ENCODE results near the gene XPR1.

The XPR1 gene

DNA sequence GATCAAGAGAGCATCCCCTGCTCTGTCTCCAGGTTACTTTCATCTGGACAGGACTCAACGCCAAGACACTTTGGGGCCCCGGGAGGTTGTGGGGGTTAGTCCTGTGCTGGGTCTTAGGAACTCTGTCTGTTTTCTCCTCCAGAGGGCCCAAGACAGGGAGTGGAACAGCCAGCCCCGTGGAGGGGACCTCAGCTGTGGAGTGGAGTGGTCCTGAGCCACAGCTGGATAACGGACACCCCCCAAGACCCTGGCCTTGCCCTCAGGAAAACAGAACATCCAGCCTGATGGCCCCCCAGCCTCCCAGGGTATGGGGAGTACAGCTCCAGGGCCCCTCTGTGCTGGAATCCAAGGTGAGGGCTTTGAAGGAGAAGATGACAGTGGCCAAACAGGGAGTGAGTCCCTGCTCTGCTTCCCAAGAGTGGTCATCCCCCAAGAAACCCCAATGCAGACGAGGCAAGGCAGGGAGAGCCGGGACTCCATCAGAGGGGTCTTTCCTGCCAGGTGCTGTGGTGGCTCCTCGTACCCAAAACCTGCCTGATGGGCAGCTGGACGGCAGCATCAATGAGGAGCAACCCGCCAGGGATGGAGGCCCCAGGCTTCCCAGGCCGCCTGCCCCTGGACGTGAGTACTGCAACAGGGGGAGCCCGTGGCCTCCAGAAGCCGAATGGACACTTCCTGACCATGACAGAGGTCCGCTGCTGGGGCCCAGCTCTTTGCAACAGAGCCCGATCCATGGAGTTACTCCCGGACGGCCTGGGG lies 284.4 kb downstream of the XPR1 start:
- H3K4me3 ChIP-seq (ENCODE audit: low read depth, low read length): no peak overlapping the region
- in situ Hi-C loops (cut with HindIII; ENCODE audit: low sequenced_read_pairs): no loop called here
- DNase-seq (ENCODE audit: low read depth, low spot score): no peak
- TF ChIP-seq CTCF (IDR thresholded peaks at IDR 0.05; ENCODE audit: low read depth, low read length): no peak

DNA sequence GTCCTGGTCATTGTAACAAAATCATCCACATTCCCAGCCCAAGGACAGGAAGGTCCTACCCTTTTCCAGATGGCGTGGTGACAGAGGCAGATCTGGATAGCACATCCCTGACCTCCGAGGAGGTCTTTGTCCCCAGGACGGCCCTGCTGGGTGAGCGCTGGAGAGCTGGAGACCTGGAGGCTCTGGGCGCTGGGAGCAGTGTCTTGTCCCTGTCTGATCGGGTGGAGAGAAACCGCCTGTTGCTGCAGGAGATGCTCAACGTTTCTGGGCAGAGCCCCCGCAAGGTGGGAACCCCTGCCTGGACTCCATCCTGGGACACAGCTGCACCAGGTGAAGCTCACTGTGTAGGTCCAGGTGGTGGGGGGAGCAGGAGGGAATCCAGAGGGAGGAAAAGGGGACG lies 284.9 kb downstream of the XPR1 start:
- no peak for TF ChIP-seq CTCF (IDR thresholded peaks at IDR 0.05; ENCODE audit: low read depth, low read length)
- H3K4me3 ChIP-seq (ENCODE audit: low read depth, low read length): no peak overlapping the region
- in situ Hi-C loops (cut with HindIII; ENCODE audit: low sequenced_read_pairs): no loop called here
- DNase-seq (ENCODE audit: low read depth, low spot score): no peak

DNA sequence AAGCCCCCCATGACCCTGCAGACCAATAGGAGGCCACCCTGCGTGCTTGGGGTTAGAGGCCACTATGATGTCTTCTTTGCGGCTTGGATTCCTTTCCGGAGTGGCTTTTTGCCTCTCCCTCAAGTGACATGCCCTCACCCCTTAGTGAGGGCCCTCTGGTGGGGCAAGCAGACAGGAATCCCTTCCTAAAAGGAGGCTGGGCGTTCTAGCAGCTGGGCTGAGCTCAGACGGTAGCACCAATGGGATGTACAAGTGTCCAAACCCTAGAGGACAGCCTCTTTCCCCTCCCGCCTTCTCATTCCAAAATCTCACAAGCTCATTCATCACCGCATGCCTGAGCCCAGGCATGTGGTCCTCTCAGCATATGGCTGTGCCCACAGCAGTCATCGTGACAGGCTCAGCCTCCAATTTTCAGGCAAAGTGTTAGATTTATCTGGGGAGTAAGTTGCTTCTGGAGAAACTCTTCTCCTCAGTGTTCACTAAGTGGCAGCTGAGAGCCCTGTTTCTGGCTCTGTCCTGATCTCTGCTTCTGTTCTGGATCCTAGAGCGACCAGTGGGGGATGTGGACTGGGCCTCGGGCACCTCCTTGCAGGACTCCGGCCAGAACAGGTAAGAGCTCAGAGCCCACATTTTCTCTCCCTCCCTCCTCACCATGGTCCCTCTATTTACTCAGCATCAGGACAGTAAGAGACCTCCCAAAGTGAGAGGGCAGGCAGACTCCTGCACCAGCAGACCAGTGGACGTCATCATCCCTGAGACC lies 285.7 kb downstream of the XPR1 start:
- H3K4me3 ChIP-seq (ENCODE audit: low read depth, low read length): no peak overlapping the region
- no peak for DNase-seq (ENCODE audit: low read depth, low spot score)
- peak; percentile 7 for TF ChIP-seq CTCF (IDR thresholded peaks at IDR 0.05; ENCODE audit: low read depth, low read length)
- in situ Hi-C loops (cut with HindIII; ENCODE audit: low sequenced_read_pairs): no loop called here

GRCh38 chr1:180918519-180918918 lies 286.7 kb downstream of the XPR1 start:
- TF ChIP-seq CTCF (IDR thresholded peaks at IDR 0.05; ENCODE audit: low read depth, low read length): no peak
- in situ Hi-C loops (cut with HindIII; ENCODE audit: low sequenced_read_pairs): no loop called here
- no peak overlapping the region for H3K4me3 ChIP-seq (ENCODE audit: low read depth, low read length)
- DNase-seq (ENCODE audit: low read depth, low spot score): no peak

DNA sequence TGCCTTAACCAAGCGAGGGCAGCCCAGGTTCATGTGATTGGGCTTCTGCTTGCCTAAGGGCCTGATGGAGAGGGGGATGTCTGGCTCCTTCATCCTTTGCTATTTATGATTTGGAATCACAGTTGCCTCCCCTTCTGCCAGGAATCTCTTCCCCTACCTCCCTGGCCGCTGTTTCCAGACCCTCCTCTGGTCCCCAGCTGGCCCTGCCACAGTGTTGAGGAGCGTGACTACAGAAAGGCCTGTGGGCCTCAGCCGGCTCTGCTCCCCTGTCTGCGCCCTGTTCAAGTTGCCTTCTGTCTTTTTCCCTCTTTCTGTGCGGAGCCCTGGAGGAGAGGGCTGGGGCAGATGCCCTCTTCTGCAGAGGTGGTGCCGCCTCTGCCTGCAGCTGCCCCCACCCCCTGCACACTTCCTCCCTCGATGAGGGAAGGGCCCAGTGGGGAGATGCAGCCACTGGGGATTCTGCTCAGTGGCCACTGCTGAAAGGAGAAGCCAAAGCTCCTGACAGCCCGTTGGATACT lies 287.4 kb downstream of the XPR1 start:
- H3K4me3 ChIP-seq (ENCODE audit: low read depth, low read length): no peak overlapping the region
- in situ Hi-C loops (cut with HindIII; ENCODE audit: low sequenced_read_pairs): no loop called here
- DNase-seq (ENCODE audit: low read depth, low spot score): no peak
- TF ChIP-seq CTCF (IDR thresholded peaks at IDR 0.05; ENCODE audit: low read depth, low read length): no peak

- no peak for TF ChIP-seq CTCF (IDR thresholded peaks at IDR 0.05; ENCODE audit: low read depth, low read length)
- H3K4me3 ChIP-seq (ENCODE audit: low read depth, low read length): no peak overlapping the region
- DNase-seq (ENCODE audit: low read depth, low spot score): no peak
- in situ Hi-C loops (cut with HindIII; ENCODE audit: low sequenced_read_pairs): no loop called here
Measured at GRCh38 chr1:180920193-180920592, 288.4 kb downstream of the XPR1 start.
